K562 (cell line): Measurements from ENCODE around the gene SNX20. TPM values are rescaled to one million over a fixed set of nuclear protein-coding genes. Genes with fewer than 3 reads are reported as not detected.

Experiments
- ATAC-seq: fragments of 200-7000 bp; cut with Tn5 transposase; 3 replicates; pipeline ENCODE4 v1.9.1; 2020; ENCODE audit warnings: moderate library complexity
- BruUV-seq: library from RNA; stranded (reverse); fragments of 400-500 nt; replicated peaks from 2 replicates; lab custom pipeline; 2021; lab: Mats Ljungman, UMichigan
- CTCF ChIA-PET: fragments of 300-600 bp; formaldehyde crosslinking; extraction: SDS; loops from one replicate; lab custom pipeline; 2021; ENCODE audit warnings: low intra/inter-chr PET ratio; lab: Yijun Ruan, JAX
- POLR2A ChIA-PET: fragments of 300-600, 350-650 bp; sonication (Branson Sonifier 250); formaldehyde crosslinking; extraction: SDS; loops from one replicate; lab custom pipeline; 2021; ENCODE audit warnings: antibody characterized with exemption, inconsistent platforms; lab: Yijun Ruan, JAX
- DNase-seq, 4 experiments: peaks; one replicate each; pipeline versions ENCODE4 v3.0.0 to v3.0.0-alpha.2; 2011 to 2018; ENCODE audit warnings: low spot score in 3 of 4, mixed read lengths in 3 of 4; ENCODE audit errors: extremely low read depth in 1 of 4
- FAIRE-seq: peaks from 2 replicates; lab custom pipeline; 2011; peaks lifted over from hg19 to GRCh38; lab: Jason Lieb, UNC
- H2AFZ ChIP-seq: 2 replicates; pipeline ENCODE4 v1.6.0; 2011; ENCODE audit warnings: low read depth, low read length, control low read depth, inconsistent platforms
- H3K27ac ChIP-seq: fragments of 200-600 bp; 3 replicates; pipeline ENCODE4 v1.8.0; 2011; ENCODE audit warnings: low read depth, mild to moderate bottlenecking, control low read depth, inconsistent platforms, low read length, moderate library complexity, mixed read lengths; ENCODE audit errors: extremely low read depth
- H3K27me3 ChIP-seq, 2 experiments: fragments of 300-600 bp in 1 of 2; 2 replicates in 1 of 2; 3 replicates in 1 of 2; pipeline versions ENCODE4 v1.6.0 to v1.8.0; 2011; ENCODE audit warnings: inconsistent platforms in 2 of 2, low read length in 2 of 2, mild to moderate bottlenecking in 1 of 2, mixed read lengths in 1 of 2, moderate library complexity in 1 of 2; ENCODE audit not compliant: control insufficient read depth in 2 of 2, insufficient read depth in 2 of 2
- H3K36me3 ChIP-seq: fragments of 300-600 bp; 3 replicates; pipeline ENCODE4 v1.8.0; 2011; ENCODE audit warnings: mild to moderate bottlenecking, low read length, inconsistent platforms; ENCODE audit not compliant: control insufficient read depth, insufficient read depth
- H3K4me1 ChIP-seq, 2 experiments: fragments of 200-600 bp in 1 of 2; replicated peaks in 1 of 2; 2 replicates in 1 of 2; 3 replicates in 1 of 2; pipeline versions ENCODE4 v1.5.1 to v1.8.0; 2011; ENCODE audit warnings: inconsistent platforms in 2 of 2, low read length in 2 of 2, mild to moderate bottlenecking in 1 of 2, mixed read lengths in 1 of 2, moderate library complexity in 1 of 2; ENCODE audit not compliant: control insufficient read depth in 2 of 2, insufficient read depth in 2 of 2
- H3K4me2 ChIP-seq: 2 replicates; pipeline ENCODE4 v1.6.1; 2011; ENCODE audit warnings: low read length, control low read depth, inconsistent platforms, mixed read lengths; ENCODE audit not compliant: insufficient read depth
- H3K4me3 ChIP-seq: fragments of 200-600 bp; sonication (generic), shearing (Covaris generic); 2 replicates; pipeline ENCODE4 v1.5.1; 2016; ENCODE audit warnings: control low read depth, inconsistent platforms
- H3K79me2 ChIP-seq: fragments of 200-600 bp; 3 replicates; pipeline ENCODE4 v1.8.0; 2011; ENCODE audit warnings: low read length, inconsistent platforms; ENCODE audit not compliant: control insufficient read depth, insufficient read depth
- H3K9ac ChIP-seq, 2 experiments: 2 replicates each; pipeline versions ENCODE4 v1.6.0 to v1.6.1; 2011; ENCODE audit warnings: low read depth in 2 of 2, low read length in 2 of 2, control low read depth in 1 of 2, inconsistent platforms in 1 of 2, mild to moderate bottlenecking in 1 of 2, mixed read lengths in 1 of 2; ENCODE audit not compliant: insufficient read depth in 1 of 2
- H3K9me1 ChIP-seq: one replicate; pipeline ENCODE4 v1.6.0; 2011; ENCODE audit warnings: inconsistent platforms, mild to moderate bottlenecking, low read length, moderate library complexity; ENCODE audit not compliant: control insufficient read depth, insufficient read depth
- H3K9me3 ChIP-seq: replicated peaks from 2 replicates; pipeline ENCODE4 v1.5.1; 2011; ENCODE audit warnings: low read depth, low read length, inconsistent platforms; ENCODE audit not compliant: control insufficient read depth, insufficient read depth
- H4K20me1 ChIP-seq: replicated peaks from 2 replicates; pipeline ENCODE4 v1.6.1; 2011; ENCODE audit warnings: low read length, inconsistent platforms, mixed read lengths; ENCODE audit not compliant: control insufficient read depth, insufficient read depth
- ATF7 ChIP-seq: fragments of 450-650 bp; IDR thresholded peaks from 2 replicates; pipeline ENCODE4 v1.7.1; 2014; ENCODE audit warnings: mild to moderate bottlenecking, moderate library complexity
- CBFB ChIP-seq: sonication (generic); formaldehyde crosslinking; IDR thresholded peaks from 2 replicates; pipeline ENCODE4 v1.4.0; 2020; ENCODE audit warnings: mild to moderate bottlenecking, missing genetic modification reagents
- E4F1 ChIP-seq: fragments of 250-450 bp; sonication (Bioruptor Pico); IDR thresholded peaks from 2 replicates; pipeline ENCODE4 v1.5.0; 2021; ENCODE audit warnings: mild to moderate bottlenecking, borderline replicate concordance
- EWSR1 ChIP-seq: fragments of 450-650 bp; IDR thresholded peaks from 2 replicates; pipeline ENCODE4 v1.6.1; 2018; ENCODE audit warnings: borderline replicate concordance, mild to moderate bottlenecking, low read depth, moderate library complexity; ENCODE audit not compliant: partially characterized antibody
- GATAD2B ChIP-seq: fragments of 450-650 bp; IDR thresholded peaks from 2 replicates; pipeline ENCODE4 v1.6.1; 2017; ENCODE audit warnings: mild to moderate bottlenecking, borderline replicate concordance
- HDAC8 ChIP-seq: fragments of 450-650 bp; IDR thresholded peaks from 2 replicates; pipeline ENCODE4 v1.6.1; 2016; ENCODE audit warnings: mild to moderate bottlenecking, missing genetic modification characterization, moderate library complexity, missing compliant biosample characterization
- KAT2B ChIP-seq: IDR thresholded peaks from one replicate; pipeline ENCODE4 v1.6.1; 2012; ENCODE audit warnings: low read depth, mild to moderate bottlenecking, control low read depth, inconsistent platforms, low read length, moderate library complexity
- NBN ChIP-seq: fragments of 450-650 bp; IDR thresholded peaks from 2 replicates; pipeline ENCODE4 v1.6.1; 2016; ENCODE audit warnings: low read depth, mild to moderate bottlenecking
- PTRF ChIP-seq: fragments of 450-650 bp; IDR thresholded peaks from 2 replicates; pipeline ENCODE4 v1.6.1; 2016; ENCODE audit warnings: mild to moderate bottlenecking, missing genetic modification characterization, missing compliant biosample characterization
- RBBP5 ChIP-seq: fragments of 200-600 bp; sonication (generic); IDR thresholded peaks from 2 replicates; pipeline ENCODE4 v1.6.1; 2012; ENCODE audit warnings: borderline replicate concordance, mild to moderate bottlenecking, low read length, control low read depth, inconsistent platforms; ENCODE audit not compliant: insufficient read depth, poor library complexity, severe bottlenecking
- SMAD1 ChIP-seq: fragments of 150-350 bp; IDR thresholded peaks from 2 replicates; pipeline ENCODE4 v1.6.1; 2014; ENCODE audit warnings: low read length, low read depth; ENCODE audit not compliant: partially characterized antibody
- ZBTB8A ChIP-seq: fragments of 450-650 bp; IDR thresholded peaks from 2 replicates; pipeline ENCODE4 v1.6.1; 2018; ENCODE audit warnings: mild to moderate bottlenecking, moderate library complexity; ENCODE audit not compliant: partially characterized antibody
- ZHX1 ChIP-seq: fragments of 150-350 bp; conservative IDR thresholded peaks from 2 replicates; pipeline ENCODE4 v1.6.1; 2014; ENCODE audit warnings: low read length
- ZNF511 ChIP-seq: sonication (generic); formaldehyde crosslinking; IDR thresholded peaks from 2 replicates; pipeline ENCODE4 v1.8.0; 2022; ENCODE audit warnings: mild to moderate bottlenecking, missing genetic modification reagents
- WGBS: fragments of 100-300 bp; shearing (Covaris generic); methylation state at CpG from one replicate; pipeline ENCODE4 v1.1.6; 2016; ENCODE audit warnings: low coverage, mixed read lengths; ENCODE audit not compliant: insufficient coverage; ENCODE audit errors: missing lambda C conversion rate; 5-methylcytosine and 5-hydroxymethylcytosine counted together
- in situ Hi-C: fragments of 300-500 bp; cut with MboI; formaldehyde crosslinking; loops from 4 replicates; pipeline ENCODE4 v1.15.0; 2018; ENCODE audit warnings: inconsistent platforms, mixed read lengths
- intact Hi-C: fragments of 100-400 bp; cut with micrococcal nuclease; formaldehyde crosslinking; loops from 2 replicates; pipeline ENCODE4 v1.14.2; 2022
- polyA plus RNA-seq, 8 experiments: library from polyadenylated mRNA; depleted of rRNA in 4 of 8; stranded (reverse) in 5 of 8; unstranded in 3 of 8; fragments of >200 nt; fragmentation: Nextera tagmentation in 2 of 8; fragmentation: Illumina TruSeq in 1 of 8; extraction: Ambion mirVana in 2 of 8; extraction: Trizol in 1 of 8; gene quantifications; 2 replicates each; pipeline versions ENCODE4 v1.2.1 to v1.2.3, GENCODE V29; 2011 to 2014; ENCODE audit warnings: inconsistent platforms in 1 of 8, missing spikeins in 1 of 8
- total RNA-seq, 7 experiments: library from RNA; depleted of rRNA in 6 of 7; stranded (reverse); fragments of >200 nt in 6 of 7; fragmentation: Illumina TruSeq in 2 of 7; extraction: Trizol in 2 of 7; gene quantifications; 2 replicates each; pipeline versions ENCODE4 v1.2.1 to v1.2.3, GENCODE V29; 2011 to 2021; ENCODE audit warnings: low replicate concordance in 1 of 7

SNX20 gene
- total and polyA plus RNA-seq, 9 of the 15 experiments (the other 6 are each of a cell fraction or from before 2014, with no cell fraction given): 0.04 to 0.07 TPM; not detected in 7

DNA sequence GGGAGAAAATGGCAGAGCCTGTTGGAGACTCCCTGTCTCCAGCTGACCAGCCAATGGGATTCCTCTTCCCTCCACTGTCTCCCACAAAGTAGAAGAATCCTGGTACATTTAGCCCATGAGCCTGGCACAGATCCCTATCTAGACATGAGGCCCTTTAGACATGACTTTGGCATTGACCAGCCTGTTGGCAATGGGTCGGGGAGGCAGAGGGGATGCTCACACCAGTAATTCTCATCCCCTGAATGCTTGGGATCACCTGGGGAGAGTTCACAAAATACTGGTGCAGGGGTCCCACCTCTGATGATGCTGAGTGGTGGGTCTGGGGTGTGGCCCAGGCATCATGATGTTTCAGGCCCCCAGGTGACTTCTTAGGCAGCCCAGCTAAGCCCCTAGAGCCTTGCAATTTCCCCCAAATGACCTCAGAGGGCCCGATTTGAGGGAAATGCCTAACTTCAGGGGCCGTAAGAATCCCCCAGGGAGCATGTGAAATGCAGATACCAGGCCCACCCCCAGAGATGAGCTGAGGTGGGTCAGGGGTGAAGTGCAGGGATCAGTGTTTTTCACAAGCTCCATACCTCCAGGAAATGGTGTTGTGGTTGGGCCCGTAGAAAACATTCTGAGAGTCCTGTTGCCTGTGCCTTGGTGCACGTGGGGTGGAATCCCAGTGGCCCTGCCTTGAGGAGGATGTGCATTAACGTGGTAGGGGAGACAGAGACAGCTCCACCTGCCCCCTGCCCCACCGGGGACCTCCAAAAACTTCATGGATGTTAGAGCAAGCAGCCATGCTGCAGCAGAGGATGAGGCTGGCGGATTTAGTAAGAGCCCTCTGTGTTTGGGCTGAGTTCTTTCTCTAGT, 42.1 kb downstream of the SNX20 start:
- Histone ChIP-seq H3K4me1 (no peaks in the 10 kb centered on the region), H3K79me2 (no peaks in the 10 kb centered on the region), H3K9me3 (no peaks in the 10 kb centered on the region), H3K36me3 (no peaks in the 10 kb centered on the region), H3K4me2 (no peak overlapping the region), H2AFZ (no peak overlapping the region), H4K20me1 (0 out of 2 replicates have a peak, but pooled peaks cover 5% of the 10 kb centered on the region), H3K27ac (no peak overlapping the region), H3K9me1 (no peaks in the 10 kb centered on the region), H3K27me3 (peaks cover 5 to 38% of the 10 kb centered on the region in 2 experiments), H3K4me3 (no peak overlapping the region), H3K9ac (no peak overlapping the region)
- CTCF ChIA-PET: no interaction called here
- ATAC-seq: no peak
- DNase-seq: no peak
- intact Hi-C loops (no loop called here), in situ Hi-C loops (no loop called here)
- 0% methylated on average over 8 of the region's 8 CpGs for whole genome bisulfite sequencing
- BruUV-seq: no TSS peak
- FAIRE-seq: no peak
- POLR2A ChIA-PET: no interaction called here
- TF ChIP-seq ZNF511 (CRISPR knock-in tag) (no peak), E4F1 (no peak), GATAD2B (no peak), ATF7 (no peak), ZHX1 (no peak), CBFB (CRISPR knock-in tag) (no peak), SMAD1 (no peak), NBN (no peak), PTRF (no peak), HDAC8 (tag) (no peak), RBBP5 (no peak), KAT2B (no peak), ZBTB8A (no peak), EWSR1 (no peak)
